A673 (cell line): ENCODE measurements around the gene RAP1GAP2. TPM values are rescaled to one million over a fixed set of nuclear protein-coding genes. Genes with fewer than 3 reads are reported as not detected.

Experiments
- BruUV-seq: library from RNA; stranded (reverse); fragments of 400-500 nt; replicated peaks from 2 replicates; lab custom pipeline; 2021; lab: Mats Ljungman, UMichigan
- CTCF ChIA-PET: fragments of 300-600 bp; sonication (Branson Sonifier 250); formaldehyde crosslinking; loops from one replicate; lab custom pipeline; 2022; ENCODE audit warnings: antibody characterized with exemption; lab: Charles Lee
- POLR2A ChIA-PET: fragments of 300-600 bp; sonication (Branson Sonifier 250); formaldehyde crosslinking; loops from one replicate; lab custom pipeline; 2022; ENCODE audit warnings: antibody characterized with exemption; ENCODE audit not compliant: low non-redundant PET; lab: Charles Lee
- DNase-seq: peaks from one replicate; pipeline ENCODE4 v3.0.0-alpha.2; 2015; ENCODE audit warnings: low spot score
- H3K27ac ChIP-seq: fragments of 200-600 bp; sonication (generic); 2 replicates; pipeline ENCODE4 v1.5.1; 2016; ENCODE audit warnings: mixed run types, low read depth, mild to moderate bottlenecking, mixed read lengths, antibody characterized with exemption, low read length; ENCODE audit not compliant: poor library complexity, severe bottlenecking
- H3K27me3 ChIP-seq: fragments of 200-600 bp; sonication (generic); replicated peaks from 2 replicates; pipeline ENCODE4 v1.6.1; 2017; ENCODE audit warnings: mixed run types, low read depth, mild to moderate bottlenecking, mixed read lengths, antibody characterized with exemption, low read length; ENCODE audit not compliant: insufficient read depth, poor library complexity
- H3K36me3 ChIP-seq: fragments of 200-600 bp; sonication (generic); 2 replicates; pipeline ENCODE4 v1.6.1; 2016; ENCODE audit warnings: mixed run types, mild to moderate bottlenecking, mixed read lengths, antibody characterized with exemption, low read length; ENCODE audit not compliant: insufficient read depth, poor library complexity, severe bottlenecking
- H3K4me1 ChIP-seq: fragments of 200-600 bp; sonication (generic); 2 replicates; pipeline ENCODE4 v1.6.1; 2017; ENCODE audit warnings: mixed run types, mild to moderate bottlenecking, mixed read lengths, antibody characterized with exemption, low read length; ENCODE audit not compliant: insufficient read depth, poor library complexity, severe bottlenecking
- H3K4me3 ChIP-seq: fragments of 200-600 bp; sonication (generic); 2 replicates; pipeline ENCODE4 v1.5.1; 2016; ENCODE audit warnings: low read depth, mixed run types, mild to moderate bottlenecking, mixed read lengths, low read length; ENCODE audit not compliant: poor library complexity, severe bottlenecking
- H3K9me3 ChIP-seq: fragments of 200-600 bp; sonication (generic); 2 replicates; pipeline ENCODE4 v1.6.1; 2016; ENCODE audit warnings: mixed run types, low read depth, mild to moderate bottlenecking, mixed read lengths, antibody characterized with exemption, low read length; ENCODE audit not compliant: poor library complexity, severe bottlenecking
- EZH2 ChIP-seq: fragments of 200-600 bp; sonication (generic); IDR thresholded peaks from 2 replicates; pipeline ENCODE4 v1.6.1; 2017; ENCODE audit warnings: borderline replicate concordance, low read depth, mild to moderate bottlenecking, mixed read lengths, antibody characterized with exemption, low read length; ENCODE audit not compliant: poor library complexity, severe bottlenecking
- intact Hi-C: fragments of 100-400 bp; cut with micrococcal nuclease; formaldehyde crosslinking; loops from one replicate; pipeline ENCODE4 v1.10.0; 2022; ENCODE audit not compliant: unreplicated experiment
- total RNA-seq: library from RNA; stranded (reverse); gene quantifications from 2 replicates; pipeline ENCODE4 v1.2.3, GENCODE V29; 2021
- TF ChIP-seq, protein P1 (sequence below): fragments of 300-800, 200-600 bp; sonication (generic); conservative IDR thresholded peaks from 2 replicates; pipeline ENCODE4 v1.5.1; 2017; ENCODE audit warnings: low read depth, mild to moderate bottlenecking, antibody characterized with exemption, low read length, moderate library complexity, mixed read lengths

RAP1GAP2 gene
- total RNA-seq, 1 experiment from 2014 or later: 0.06 TPM

DNA sequence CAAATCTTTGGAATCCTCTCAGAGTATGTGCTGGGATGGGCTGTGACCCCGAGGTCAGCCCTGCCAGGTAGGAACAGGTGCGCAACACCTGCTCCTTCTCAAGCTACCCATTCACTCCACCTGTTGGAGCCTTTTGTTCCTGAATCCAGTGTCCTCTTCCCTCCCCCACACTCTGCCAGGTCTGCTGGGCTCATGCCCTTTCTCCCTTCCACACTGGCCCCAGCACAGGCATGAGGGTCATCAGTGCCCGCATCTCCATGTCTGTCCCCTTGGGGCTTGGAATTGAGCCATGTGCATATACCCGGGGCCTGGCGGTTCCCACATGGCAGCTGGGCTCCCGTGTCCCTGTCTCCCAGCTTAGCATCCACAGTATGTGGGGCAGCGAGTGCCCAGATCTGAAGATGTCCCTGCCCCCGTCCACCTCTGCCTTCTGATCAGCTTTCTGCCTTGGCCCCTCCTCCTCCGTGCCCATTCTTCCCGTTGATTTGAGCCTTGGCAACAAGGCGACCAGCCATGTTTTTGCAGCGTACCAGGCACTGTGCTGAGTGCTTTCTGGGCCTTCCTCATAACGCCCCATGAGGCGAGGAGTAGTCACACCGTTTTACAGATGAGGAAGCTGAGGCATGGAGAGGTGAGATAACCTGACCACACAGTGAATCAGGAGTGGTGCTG, 102.2 kb downstream of the RAP1GAP2 start:
- no peak overlapping the region for H3K4me3 ChIP-seq
- intact Hi-C loops: no loop called here
- no peak overlapping the region for H3K27ac ChIP-seq
- no peaks in the 10 kb centered on the region for H3K9me3 ChIP-seq
- no peaks in the 10 kb centered on the region for H3K36me3 ChIP-seq
- no peaks in the 10 kb centered on the region for H3K4me1 ChIP-seq
- no TSS peak for BruUV-seq
- H3K27me3 ChIP-seq: peaks cover under 1% of the 10 kb centered on the region
- POLR2A ChIA-PET: interaction anchor here (0.5 kb wide), 1 partner anchor 25 kb away, joined by 7 read pairs; no protein-coding TSS in a partner anchor
- no peak for DNase-seq
- CTCF ChIA-PET: no interaction called here
- TF ChIP-seq, protein P1, sequence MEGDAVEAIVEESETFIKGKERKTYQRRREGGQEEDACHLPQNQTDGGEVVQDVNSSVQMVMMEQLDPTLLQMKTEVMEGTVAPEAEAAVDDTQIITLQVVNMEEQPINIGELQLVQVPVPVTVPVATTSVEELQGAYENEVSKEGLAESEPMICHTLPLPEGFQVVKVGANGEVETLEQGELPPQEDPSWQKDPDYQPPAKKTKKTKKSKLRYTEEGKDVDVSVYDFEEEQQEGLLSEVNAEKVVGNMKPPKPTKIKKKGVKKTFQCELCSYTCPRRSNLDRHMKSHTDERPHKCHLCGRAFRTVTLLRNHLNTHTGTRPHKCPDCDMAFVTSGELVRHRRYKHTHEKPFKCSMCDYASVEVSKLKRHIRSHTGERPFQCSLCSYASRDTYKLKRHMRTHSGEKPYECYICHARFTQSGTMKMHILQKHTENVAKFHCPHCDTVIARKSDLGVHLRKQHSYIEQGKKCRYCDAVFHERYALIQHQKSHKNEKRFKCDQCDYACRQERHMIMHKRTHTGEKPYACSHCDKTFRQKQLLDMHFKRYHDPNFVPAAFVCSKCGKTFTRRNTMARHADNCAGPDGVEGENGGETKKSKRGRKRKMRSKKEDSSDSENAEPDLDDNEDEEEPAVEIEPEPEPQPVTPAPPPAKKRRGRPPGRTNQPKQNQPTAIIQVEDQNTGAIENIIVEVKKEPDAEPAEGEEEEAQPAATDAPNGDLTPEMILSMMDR: no peak
- TF ChIP-seq EZH2: no peak

DNA sequence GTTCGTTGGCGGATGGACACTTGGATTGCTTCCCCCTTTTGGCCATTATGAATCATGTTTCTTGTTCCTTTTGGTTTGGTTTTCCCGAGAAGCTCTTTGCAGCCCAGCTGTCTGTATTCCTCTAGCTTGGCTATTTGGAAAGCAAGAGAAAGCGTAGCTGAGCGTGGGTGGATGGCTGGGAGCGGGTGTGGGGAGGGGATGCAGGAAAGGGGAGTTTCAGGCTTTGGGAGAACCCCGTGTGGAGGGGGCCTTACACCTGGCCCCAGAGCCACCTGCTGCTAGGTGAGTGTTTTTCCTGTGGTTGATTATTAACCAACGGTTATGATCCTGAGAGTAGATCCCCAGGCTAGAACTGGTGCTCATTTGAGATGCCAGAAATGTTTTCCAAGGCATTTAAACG, 103.7 kb downstream of the RAP1GAP2 start:
- H3K27me3 ChIP-seq: no peaks in the 10 kb centered on the region
- POLR2A ChIA-PET: no interaction called here
- CTCF ChIA-PET: no interaction called here
- no peaks in the 10 kb centered on the region for H3K9me3 ChIP-seq
- BruUV-seq: no TSS peak
- intact Hi-C loops: no loop called here
- TF ChIP-seq EZH2: no peak
- TF ChIP-seq, protein P1: no peak
- no peaks in the 10 kb centered on the region for H3K4me1 ChIP-seq
- no peaks in the 10 kb centered on the region for H3K36me3 ChIP-seq
- H3K4me3 ChIP-seq: no peak overlapping the region
- no peak for DNase-seq
- H3K27ac ChIP-seq: no peak overlapping the region

DNA sequence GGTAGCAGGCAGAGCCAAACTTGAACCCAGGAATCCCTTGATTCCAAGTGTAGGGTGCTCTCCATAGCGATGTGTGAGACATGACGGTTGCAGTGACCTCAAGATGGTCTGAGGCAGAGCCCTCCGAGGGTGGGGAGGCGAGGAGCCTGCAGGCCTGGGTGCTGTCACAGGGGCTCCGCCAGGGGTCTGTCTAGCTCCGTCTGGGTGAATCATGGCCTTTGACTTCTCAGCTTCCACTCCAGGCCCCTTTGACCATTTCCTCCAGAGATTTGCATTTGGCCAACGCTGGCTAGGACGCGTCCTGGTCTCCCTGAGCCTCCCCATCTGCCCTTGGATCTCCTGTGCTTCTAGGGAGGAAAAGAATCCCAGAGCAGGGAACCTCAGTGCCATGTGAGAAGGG, 104.6 kb downstream of the RAP1GAP2 start:
- H3K4me1 ChIP-seq: no peaks in the 10 kb centered on the region
- H3K4me3 ChIP-seq: no peak overlapping the region
- DNase-seq: no peak
- TF ChIP-seq EZH2: no peak
- TF ChIP-seq, protein P1: no peak
- CTCF ChIA-PET: no interaction called here
- intact Hi-C loops: no loop called here
- no peak overlapping the region for H3K27ac ChIP-seq
- BruUV-seq: no TSS peak
- H3K9me3 ChIP-seq: no peaks in the 10 kb centered on the region
- no peaks in the 10 kb centered on the region for H3K36me3 ChIP-seq
- H3K27me3 ChIP-seq: no peaks in the 10 kb centered on the region
- POLR2A ChIA-PET: no interaction called here
